NCI-H774 (cell line): Measurements from ENCODE around the gene IDH3G.
A peak's percentile ranks its signal among the peaks of the same experiment; 100 is the strongest.

Experiments used
- DNase-seq: peaks from one replicate; lab custom pipeline; 2025; lab: John Stamatoyannopoulos, UW

Gene IDH3G

GRCh38 chrX:153773741-153774575 lies 20.2 kb downstream of the IDH3G start:
- no peak for DNase-seq

- no peak for DNase-seq
Measured at GRCh38 chrX:153773218-153773611, 21.0 kb downstream of the IDH3G start.

- no peak for DNase-seq
Measured at GRCh38 chrX:153772316-153773217, 21.6 kb downstream of the IDH3G start.

- no peak for DNase-seq
Measured at GRCh38 chrX:153771415-153772315, 22.5 kb downstream of the IDH3G start.

- DNase-seq: no peak
Measured at GRCh38 chrX:153770601-153771414, 23.4 kb downstream of the IDH3G start.

GRCh38 chrX:153769865-153770600 lies 24.1 kb downstream of the IDH3G start:
- no peak for DNase-seq

- DNase-seq: no peak
Measured at GRCh38 chrX:153769158-153769864, 24.9 kb downstream of the IDH3G start.

- no peak for DNase-seq
Measured at GRCh38 chrX:153768311-153769157, 25.6 kb downstream of the IDH3G start.

GRCh38 chrX:153767674-153768055 lies 26.5 kb downstream of the IDH3G start:
- DNase-seq: no peak

GRCh38 chrX:153766871-153767673 lies 27.1 kb downstream of the IDH3G start:
- no peak for DNase-seq

- DNase-seq: peak; percentile 12
Measured at GRCh38 chrX:153766098-153766817, 27.9 kb downstream of the IDH3G start.

GRCh38 chrX:153765138-153766079 lies 28.8 kb downstream of the IDH3G start:
- DNase-seq: no peak

- no peak for DNase-seq
Measured at GRCh38 chrX:153764786-153765137, 29.4 kb downstream of the IDH3G start.

- DNase-seq: peak; percentile 72
Measured at GRCh38 chrX:153763989-153764755, 30.0 kb downstream of the IDH3G start, which contains the start of gene PLXNB3. Gene PLXNB3 (plus strand): TSS chrX:153764249. CDS start chrX:153765536, 1,287 bp downstream.

- no peak for DNase-seq
Measured at GRCh38 chrX:153763298-153763932, 30.8 kb downstream of the IDH3G start.
